GM12864 (cell line): ENCODE results near the gene HECW1.

Experiments used
- DNase-seq: peaks from one replicate; pipeline ENCODE4 v3.0.0-alpha.2; 2011; ENCODE audit warnings: low read depth
- H3K4me3 ChIP-seq: 2 replicates; pipeline ENCODE4 v1.5.1; 2011; ENCODE audit warnings: mild to moderate bottlenecking, low read depth, low read length, control low read depth
- TF ChIP-seq, protein P1 (sequence below): IDR thresholded peaks from 2 replicates; pipeline ENCODE4 v1.5.1; 2011; ENCODE audit warnings: low read depth, mild to moderate bottlenecking, moderate library complexity, low read length, control low read depth, inconsistent platforms; ENCODE audit errors: missing control alignments

HECW1 gene

DNA sequence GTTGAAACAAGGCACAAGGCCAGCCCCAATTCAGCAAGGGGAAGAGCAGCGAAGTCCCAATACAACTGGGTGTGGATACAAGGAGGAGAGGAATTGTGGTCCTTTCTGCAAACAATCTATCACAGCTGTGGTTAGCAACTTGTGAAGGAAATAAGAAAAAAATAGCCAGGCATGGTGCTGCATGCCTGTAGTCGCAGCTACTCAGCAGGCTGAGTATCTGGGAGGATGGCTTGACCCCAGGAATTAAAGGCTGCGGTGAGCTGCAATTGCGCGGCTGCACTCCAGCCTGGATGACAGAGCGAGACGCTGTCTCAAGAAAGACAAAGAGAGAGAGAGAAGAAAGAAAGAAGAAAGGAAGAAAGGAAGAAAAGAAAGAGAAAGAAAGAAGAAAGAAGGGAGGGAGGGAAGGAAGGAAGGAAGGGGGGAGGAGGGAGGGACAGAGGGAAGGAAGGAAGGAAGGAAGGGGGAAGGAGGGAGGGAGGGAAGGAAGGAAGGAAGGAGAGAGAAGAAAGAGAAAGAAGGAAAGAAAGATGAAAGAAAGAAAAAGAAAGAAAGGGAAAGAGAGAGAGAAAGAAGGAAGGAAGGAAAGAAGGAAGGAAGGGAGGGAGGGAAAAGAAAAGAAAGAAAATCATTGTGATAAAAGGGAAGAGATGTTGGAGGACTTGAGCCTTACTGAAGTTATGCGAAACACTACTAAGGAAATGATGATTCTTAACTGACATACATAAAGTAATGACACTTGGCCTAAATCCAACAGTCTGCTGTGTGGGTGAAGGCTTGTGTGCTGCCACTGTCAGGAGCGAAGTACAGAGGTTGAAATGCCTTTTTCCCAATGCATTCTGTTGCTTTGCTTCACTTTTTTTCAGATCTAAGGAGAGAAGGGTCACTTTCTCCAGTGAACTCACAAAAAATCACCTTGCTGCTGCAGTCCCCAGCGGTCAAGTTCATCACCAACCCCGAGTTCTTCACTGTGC lies 353.4 kb downstream of the HECW1 start:
- TF ChIP-seq, protein P1, sequence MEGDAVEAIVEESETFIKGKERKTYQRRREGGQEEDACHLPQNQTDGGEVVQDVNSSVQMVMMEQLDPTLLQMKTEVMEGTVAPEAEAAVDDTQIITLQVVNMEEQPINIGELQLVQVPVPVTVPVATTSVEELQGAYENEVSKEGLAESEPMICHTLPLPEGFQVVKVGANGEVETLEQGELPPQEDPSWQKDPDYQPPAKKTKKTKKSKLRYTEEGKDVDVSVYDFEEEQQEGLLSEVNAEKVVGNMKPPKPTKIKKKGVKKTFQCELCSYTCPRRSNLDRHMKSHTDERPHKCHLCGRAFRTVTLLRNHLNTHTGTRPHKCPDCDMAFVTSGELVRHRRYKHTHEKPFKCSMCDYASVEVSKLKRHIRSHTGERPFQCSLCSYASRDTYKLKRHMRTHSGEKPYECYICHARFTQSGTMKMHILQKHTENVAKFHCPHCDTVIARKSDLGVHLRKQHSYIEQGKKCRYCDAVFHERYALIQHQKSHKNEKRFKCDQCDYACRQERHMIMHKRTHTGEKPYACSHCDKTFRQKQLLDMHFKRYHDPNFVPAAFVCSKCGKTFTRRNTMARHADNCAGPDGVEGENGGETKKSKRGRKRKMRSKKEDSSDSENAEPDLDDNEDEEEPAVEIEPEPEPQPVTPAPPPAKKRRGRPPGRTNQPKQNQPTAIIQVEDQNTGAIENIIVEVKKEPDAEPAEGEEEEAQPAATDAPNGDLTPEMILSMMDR: no peak
- no peak for DNase-seq
- no peak overlapping the region for H3K4me3 ChIP-seq

DNA sequence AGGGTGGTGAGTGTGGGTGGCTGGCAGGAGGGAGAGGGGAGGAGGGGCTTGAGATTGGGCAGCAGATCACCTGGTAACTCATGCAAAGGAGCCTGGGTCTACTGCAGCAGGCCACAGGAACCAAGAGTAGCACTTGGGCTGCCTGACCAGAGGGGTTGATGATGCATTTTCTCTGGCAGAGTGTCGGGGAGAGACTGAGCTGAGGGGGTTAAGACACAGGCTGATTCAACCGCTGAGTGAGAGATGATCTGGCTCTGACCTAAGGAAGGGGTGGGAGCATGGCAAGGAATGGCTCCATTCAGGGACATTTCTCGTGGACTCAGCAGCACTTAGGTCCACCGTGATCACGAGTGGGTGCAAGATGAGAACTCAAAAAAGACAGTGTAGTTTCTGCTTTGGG lies 355.0 kb downstream of the HECW1 start:
- DNase-seq: no peak
- H3K4me3 ChIP-seq: no peak overlapping the region

DNA sequence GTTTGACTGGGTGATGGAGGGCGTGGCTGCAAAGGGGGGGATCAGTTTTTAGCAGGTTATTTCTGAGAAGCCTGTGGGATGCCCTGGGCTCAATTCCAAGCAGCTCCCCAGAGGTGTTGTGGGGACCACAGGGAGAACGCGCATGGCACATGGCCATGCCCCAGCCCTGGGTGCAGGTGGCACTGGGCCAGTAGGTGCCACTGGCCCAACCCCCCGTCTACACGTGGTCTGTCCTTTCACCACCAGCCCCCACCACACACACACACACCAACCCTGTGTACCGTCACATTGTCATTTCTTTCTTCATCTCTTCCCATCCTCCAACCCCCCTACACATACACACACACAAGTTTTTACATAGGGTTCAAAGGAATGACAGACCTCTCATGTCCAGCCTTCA lies 355.4 kb downstream of the HECW1 start:
- TF ChIP-seq, protein P1: no peak
- no peak overlapping the region for H3K4me3 ChIP-seq
- DNase-seq: no peak

More for the DNA sequence above, 355.0 kb downstream of the HECW1 start:
- TF ChIP-seq, protein P1: no peak

DNA sequence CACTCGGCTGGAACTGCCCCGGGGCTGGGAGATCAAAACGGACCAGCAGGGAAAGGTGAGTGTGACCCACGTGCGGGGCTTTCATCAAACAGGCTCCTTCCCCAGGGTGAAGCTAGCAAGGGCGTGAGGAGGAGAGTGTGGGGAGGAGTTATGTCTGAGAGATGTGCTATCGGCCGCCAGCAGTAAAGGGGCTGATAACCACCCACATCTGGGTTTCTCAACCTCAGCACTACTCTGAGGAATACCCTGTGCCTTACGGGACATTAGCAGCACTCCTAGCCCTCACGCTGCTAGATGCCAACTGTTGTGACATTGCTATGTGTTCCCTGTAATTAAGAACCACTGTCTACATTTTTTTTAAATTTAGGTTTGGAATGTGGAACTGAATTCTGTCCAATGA lies 356.6 kb downstream of the HECW1 start:
- TF ChIP-seq, protein P1: no peak
- DNase-seq: no peak
- H3K4me3 ChIP-seq: no peak overlapping the region

DNA sequence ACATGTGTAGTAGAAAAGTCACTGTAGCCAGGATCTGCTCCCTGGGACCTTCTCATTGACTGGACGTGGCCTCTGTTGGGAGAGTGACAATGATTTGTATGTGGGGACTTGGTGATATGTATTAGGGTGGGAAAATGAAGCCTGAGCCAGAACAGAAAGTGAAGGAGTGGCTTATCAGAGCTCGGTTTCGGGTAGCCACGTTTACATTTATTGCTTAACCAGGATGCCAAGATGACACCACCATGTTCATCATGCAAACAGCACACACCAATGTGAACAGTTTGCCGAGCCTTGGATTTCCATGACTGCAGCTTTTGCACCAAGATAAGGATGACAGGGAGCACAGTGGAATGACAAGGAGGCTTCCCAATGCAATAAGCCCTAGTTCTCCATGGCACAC lies 357.7 kb downstream of the HECW1 start:
- no peak for DNase-seq

DNA sequence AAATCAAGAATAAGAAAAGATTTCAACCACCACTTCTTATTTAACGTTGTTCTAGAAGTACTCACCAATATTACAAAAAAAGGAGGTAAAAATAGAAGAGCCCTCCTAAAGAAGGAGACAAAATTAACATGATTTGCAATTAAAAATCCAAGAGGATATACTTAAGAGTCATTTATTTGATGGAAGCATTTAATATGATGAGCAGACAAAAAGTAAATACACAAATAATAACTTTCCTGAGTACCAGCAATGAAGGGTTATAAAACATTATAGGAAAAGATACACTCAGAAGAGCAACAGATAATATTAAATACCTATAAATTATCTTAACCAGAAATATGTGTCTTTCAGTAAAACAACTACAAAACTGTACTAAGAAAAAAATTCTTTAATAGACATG lies 363.5 kb downstream of the HECW1 start:
- no peak for DNase-seq
- TF ChIP-seq, protein P1: no peak
- no peak overlapping the region for H3K4me3 ChIP-seq

More for the DNA sequence above, 357.7 kb downstream of the HECW1 start:
- TF ChIP-seq, protein P1: no peak
- no peak overlapping the region for H3K4me3 ChIP-seq
